ENCODE measurements around the gene RAB3GAP2. TPM values are rescaled to one million over a fixed set of nuclear protein-coding genes. Genes with fewer than 3 reads are reported as not detected.
"Not testable (repeated sequence)": the region's sequence is repeated elsewhere in the genome, so short reads cannot be mapped to it uniquely, and the experiment has no call there.

RAB3GAP2 gene
- 23.9 TPM for total RNA-seq
- long read RNA-seq, partial matches to known transcripts = 6 of 17 reads
- long read RNA-seq, other reads (novel, unspliced or antisense) = 11 of 17 reads

GRCh38 chr1:220272047-220272840, at the start of gene RAB3GAP2:
Gene RAB3GAP2 (minus strand): TSS chr1:220272453. CDS start chr1:220272337, 116 bp downstream.
- DNase-seq = peak; percentile 97
- peak; percentile 99 for ATAC-seq (ENCODE audit: poor library complexity)
- intact Hi-C loops (cut with DNase I) = no loop called here

- no peak for DNase-seq
- intact Hi-C loops (cut with DNase I) = no loop called here
- ATAC-seq (ENCODE audit: poor library complexity) = no peak
Observed at GRCh38 chr1:220321758-220322157, 49.5 kb upstream of the RAB3GAP2 start.

GRCh38 chr1:220320709-220321108, 48.5 kb upstream of the RAB3GAP2 start:
- DNase-seq (no peak), ATAC-seq (ENCODE audit: poor library complexity) (no peak)
- intact Hi-C loops (cut with DNase I) = no loop called here

- intact Hi-C loops (cut with DNase I) = no loop called here
- ATAC-seq (ENCODE audit: poor library complexity) = peak; percentile 30
- no peak for DNase-seq
Observed at GRCh38 chr1:220318673-220319072, 46.4 kb upstream of the RAB3GAP2 start.

GRCh38 chr1:220317161-220317560, 44.9 kb upstream of the RAB3GAP2 start:
- ATAC-seq (ENCODE audit: poor library complexity) (no peak), DNase-seq (no peak)
- intact Hi-C loops (cut with DNase I) = no loop called here

GRCh38 chr1:220316305-220316704, 44.1 kb upstream of the RAB3GAP2 start:
- no peak for ATAC-seq (ENCODE audit: poor library complexity)
- intact Hi-C loops (cut with DNase I) = no loop called here

GRCh38 chr1:220315070-220315839, 43.0 kb upstream of the RAB3GAP2 start:
- DNase-seq = no peak
- intact Hi-C loops (cut with DNase I) = no loop called here
- peak; percentile 87 for ATAC-seq (ENCODE audit: poor library complexity)

More at GRCh38 chr1:220316305-220316704, 44.1 kb upstream of the RAB3GAP2 start:
- no peak for DNase-seq

- ATAC-seq (ENCODE audit: poor library complexity) (no peak), DNase-seq (no peak)
- intact Hi-C loops (cut with DNase I) = no loop called here
Observed at GRCh38 chr1:220313576-220313975, 41.3 kb upstream of the RAB3GAP2 start.

- ATAC-seq (ENCODE audit: poor library complexity); DNase-seq; intact Hi-C loops (cut with DNase I): not testable (repeated sequence)
Observed at GRCh38 chr1:220310147-220310546, 37.9 kb upstream of the RAB3GAP2 start.

- DNase-seq = no peak
- ATAC-seq (ENCODE audit: poor library complexity) = no peak
- intact Hi-C loops (cut with DNase I) = no loop called here
Observed at GRCh38 chr1:220307607-220308006, 35.4 kb upstream of the RAB3GAP2 start.

- DNase-seq (no peak), ATAC-seq (ENCODE audit: poor library complexity) (no peak)
- intact Hi-C loops (cut with DNase I) = no loop called here
Observed at GRCh38 chr1:220306339-220306738, 34.1 kb upstream of the RAB3GAP2 start.

GRCh38 chr1:220303871-220304270, 31.6 kb upstream of the RAB3GAP2 start:
- no peak for ATAC-seq (ENCODE audit: poor library complexity)
- intact Hi-C loops (cut with DNase I) = no loop called here
- no peak for DNase-seq

- intact Hi-C loops (cut with DNase I) = no loop called here
- ATAC-seq (ENCODE audit: poor library complexity) (no peak), DNase-seq (no peak)
Observed at GRCh38 chr1:220301630-220302029, 29.4 kb upstream of the RAB3GAP2 start.

GRCh38 chr1:220300442-220301121, 28.3 kb upstream of the RAB3GAP2 start:
- intact Hi-C loops (cut with DNase I) = no loop called here
- ATAC-seq (ENCODE audit: poor library complexity) (peak; percentile 98), DNase-seq (peak; percentile 73)

GRCh38 chr1:220299337-220299736, 27.1 kb upstream of the RAB3GAP2 start:
- no peak for DNase-seq
- ATAC-seq (ENCODE audit: poor library complexity) = no peak
- intact Hi-C loops (cut with DNase I) = loop anchor here (5.0 to 10.0 kb wide), 2 partner anchors 225 to 478 kb away; partner anchors contain the start of gene MARK1

- ATAC-seq (ENCODE audit: poor library complexity) = no peak
- intact Hi-C loops (cut with DNase I) = loop anchor here (5.0 to 10.0 kb wide), 2 partner anchors 226 to 479 kb away; partner anchors contain the start of gene MARK1
- no peak for DNase-seq
Observed at GRCh38 chr1:220298470-220299205, 26.4 kb upstream of the RAB3GAP2 start.

- intact Hi-C loops (cut with DNase I) = loop anchor here (5.0 to 10.0 kb wide), 2 partner anchors 228 to 480 kb away; partner anchors contain the start of gene MARK1
- no peak for DNase-seq
Observed at GRCh38 chr1:220296981-220297380, 24.7 kb upstream of the RAB3GAP2 start.

GRCh38 chr1:220294846-220295301, 22.6 kb upstream of the RAB3GAP2 start:
- intact Hi-C loops (cut with DNase I) = loop anchor here (5.0 to 10.0 kb wide), 2 partner anchors 230 to 482 kb away; partner anchors contain the start of gene MARK1
- ATAC-seq (ENCODE audit: poor library complexity) (no peak), DNase-seq (no peak)

More at GRCh38 chr1:220296981-220297380, 24.7 kb upstream of the RAB3GAP2 start:
- no peak for ATAC-seq (ENCODE audit: poor library complexity)
